HepG2 (cell line): ENCODE data around the gene PRDM11. TPM values are rescaled to one million over a fixed set of nuclear protein-coding genes. Genes with fewer than 3 reads are reported as not detected.

ENCODE experiments used
- ATAC-seq: fragments of 200-7000 bp; cut with Tn5 transposase; 3 replicates; pipeline ENCODE4 v1.9.1; 2020; ENCODE audit warnings: mild to moderate bottlenecking, moderate library complexity
- BruUV-seq: library from RNA; stranded (reverse); fragments of 400-500 nt; replicated peaks from 2 replicates; lab custom pipeline; 2021; lab: Mats Ljungman, UMichigan
- CTCF ChIA-PET: fragments of 300-600 bp; formaldehyde crosslinking; extraction: SDS; loops from one replicate; lab custom pipeline; 2021; ENCODE audit warnings: low total read pairs, inconsistent platforms, low intra/inter-chr PET ratio; lab: Yijun Ruan, JAX
- POLR2A ChIA-PET: fragments of 350-600 bp; sonication (Branson Sonifier 250); formaldehyde crosslinking; loops from one replicate; lab custom pipeline; 2020; ENCODE audit warnings: antibody characterized with exemption, inconsistent platforms; lab: Yijun Ruan, JAX
- DNase-seq: peaks from one replicate; pipeline ENCODE4 v3.0.0-alpha.2; 2015; ENCODE audit warnings: low spot score
- FAIRE-seq: peaks from 3 replicates; lab custom pipeline; 2011; peaks lifted over from hg19 to GRCh38; lab: Jason Lieb, UNC
- H2AFZ ChIP-seq: one replicate; pipeline ENCODE4 v1.6.1; 2011; ENCODE audit warnings: low read length, inconsistent platforms
- H3K27ac ChIP-seq: fragments of 300-600 bp; 3 replicates; pipeline ENCODE4 v1.8.0; 2011; ENCODE audit warnings: mixed run types, mild to moderate bottlenecking, mixed read lengths, low read length, inconsistent platforms; ENCODE audit not compliant: insufficient read depth; ENCODE audit errors: extremely low read length
- H3K27me3 ChIP-seq, 2 experiments: fragments of 200-600 bp in 1 of 2; 2 replicates in 1 of 2; 3 replicates in 1 of 2; pipeline versions ENCODE4 v1.6.0 to v1.8.0; 2011; ENCODE audit warnings: low read length in 2 of 2, mild to moderate bottlenecking in 2 of 2, moderate library complexity in 2 of 2, inconsistent platforms in 1 of 2; ENCODE audit not compliant: insufficient read depth in 2 of 2, control insufficient read depth in 1 of 2
- H3K36me3 ChIP-seq, 2 experiments: fragments of 200-600 bp in 1 of 2; replicated peaks in 1 of 2; 2 replicates in 1 of 2; 3 replicates in 1 of 2; pipeline versions ENCODE4 v1.5.1 to v1.8.0; 2011; ENCODE audit warnings: low read length in 2 of 2, inconsistent platforms in 1 of 2; ENCODE audit not compliant: insufficient read depth in 2 of 2, control insufficient read depth in 1 of 2
- H3K4me1 ChIP-seq: 2 replicates; pipeline ENCODE4 v1.5.1; 2012; ENCODE audit warnings: low read length, inconsistent platforms; ENCODE audit not compliant: insufficient read depth
- H3K4me2 ChIP-seq: 2 replicates; pipeline ENCODE4 v1.6.0; 2011; ENCODE audit warnings: low read depth, low read length, inconsistent platforms
- H3K4me3 ChIP-seq, 3 experiments: fragments of 200-600 bp in 1 of 3; sonication (generic), shearing (Covaris generic) in 1 of 3; replicated peaks in 1 of 3; 2 replicates each; pipeline ENCODE4 v1.5.1; 2011 to 2016; ENCODE audit warnings: low read length in 3 of 3, inconsistent platforms in 2 of 3, low read depth in 2 of 3, mild to moderate bottlenecking in 2 of 3, control low read depth in 1 of 3, mixed read lengths in 1 of 3; ENCODE audit not compliant: insufficient read depth in 1 of 3
- H3K79me2 ChIP-seq: one replicate; pipeline ENCODE4 v1.6.1; 2011; ENCODE audit warnings: low read length, inconsistent platforms; ENCODE audit not compliant: insufficient read depth
- H3K9ac ChIP-seq: 2 replicates; pipeline ENCODE4 v1.6.0; 2011; ENCODE audit warnings: mild to moderate bottlenecking, low read depth, low read length, inconsistent platforms; ENCODE audit not compliant: insufficient read depth
- H3K9me3 ChIP-seq: 2 replicates; pipeline ENCODE4 v1.5.1; 2012; ENCODE audit warnings: mild to moderate bottlenecking, low read length
- H4K20me1 ChIP-seq: 2 replicates; pipeline ENCODE4 v1.6.0; 2011; ENCODE audit warnings: inconsistent platforms, mild to moderate bottlenecking, low read length, moderate library complexity; ENCODE audit not compliant: insufficient read depth
- CSRNP1 ChIP-seq: sonication (generic); formaldehyde crosslinking; IDR thresholded peaks from 2 replicates; pipeline ENCODE4 v1.8.1; 2023; ENCODE audit warnings: mild to moderate bottlenecking, missing genetic modification reagents
- ZNF646 ChIP-seq: sonication (generic); formaldehyde crosslinking; IDR thresholded peaks from 2 replicates; pipeline ENCODE4 v1.9.0; 2021; ENCODE audit warnings: mild to moderate bottlenecking, missing genetic modification reagents
- WGBS: methylation state at CpG from one replicate; pipeline ENCODE4 v1.1.6; 2017; ENCODE audit warnings: low lambda C conversion rate; 5-methylcytosine and 5-hydroxymethylcytosine counted together
- in situ Hi-C: cut with HindIII; loops from 2 replicates; pipeline ENCODE4 v1.10.0; 2017; ENCODE audit warnings: low pct_unique_long_range_greater_than_20kb; ENCODE audit not compliant: extremely low pct_ligation_motif_present
- intact Hi-C: fragments of 100-400 bp; cut with micrococcal nuclease; formaldehyde crosslinking; loops from one replicate; pipeline ENCODE4 v1.10.0; 2022; ENCODE audit not compliant: unreplicated experiment
- polyA plus RNA-seq, 8 experiments: library from polyadenylated mRNA; depleted of rRNA in 3 of 8; stranded (reverse) in 7 of 8; unstranded in 1 of 8; fragments of >200 nt; fragmentation: Illumina TruSeq in 4 of 8; extraction: Trizol in 4 of 8; gene quantifications; 2 replicates each; pipeline versions ENCODE4 v1.2.1 to v1.2.3, GENCODE V29; 2011 to 2016; ENCODE audit warnings: low read depth in 4 of 8, missing spikeins in 1 of 8, mixed read lengths in 1 of 8; ENCODE audit not compliant: insufficient read depth in 1 of 8
- total RNA-seq, 5 experiments: library from RNA; depleted of rRNA; stranded (reverse); fragments of >200 nt; fragmentation: Illumina TruSeq; extraction: Trizol; gene quantifications; 2 replicates each; pipeline ENCODE4 v1.2.3, GENCODE V29; 2016; ENCODE audit warnings: low read depth in 1 of 5

Gene PRDM11
- total and polyA plus RNA-seq, 2 of the 13 experiments (the other 11 are each of a cell fraction or from before 2014, with no cell fraction given): 3.4 to 4.7 TPM

GRCh38 chr11:45227836-45228235, 81.4 kb downstream of the PRDM11 start:
- no peak for FAIRE-seq

More at GRCh38 chr11:45227836-45228235, 81.4 kb downstream of the PRDM11 start:
- H3K4me3 ChIP-seq: no peak overlapping the region
- no peak overlapping the region for H3K4me2 ChIP-seq
- in situ Hi-C loops (no loop called here), intact Hi-C loops (no loop called here)
- ChIA-PET CTCF (no interaction called here), POLR2A (no interaction called here)
- TF ChIP-seq ZNF646 (CRISPR knock-in tag): no peak
- TF ChIP-seq CSRNP1 (CRISPR knock-in tag): no peak
- no peaks in the 10 kb centered on the region for H3K9me3 ChIP-seq
- peaks cover 2 to 13% of the 10 kb centered on the region in 2 experiments; a peak in 4 of 5 replicates for H3K36me3 ChIP-seq
- no peaks in the 10 kb centered on the region for H3K4me1 ChIP-seq
- H2AFZ ChIP-seq: no peak overlapping the region
- BruUV-seq: no TSS peak
- WGBS: 97% methylated on average over 19 of the region's 19 CpGs
- DNase-seq (no peak), ATAC-seq (no peak)
- H3K27ac ChIP-seq: no peak overlapping the region
- H3K79me2 ChIP-seq: no peaks in the 10 kb centered on the region
- 0 out of 2 replicates have a peak, but pooled peaks cover 2% of the 10 kb centered on the region for H4K20me1 ChIP-seq
- no peak overlapping the region for H3K9ac ChIP-seq
- no peaks in the 10 kb centered on the region for H3K27me3 ChIP-seq
